HEK293T (cell line): ENCODE data around the gene FGF14.

ENCODE experiments used
- ARNT ChIP-seq: fragments of 450-650 bp; IDR thresholded peaks from 2 replicates; pipeline ENCODE4 v1.6.1; 2017; ENCODE audit warnings: mild to moderate bottlenecking
- CTBP1 ChIP-seq: fragments of 450-650 bp; IDR thresholded peaks from 2 replicates; pipeline ENCODE4 v1.6.1; 2016; ENCODE audit warnings: borderline replicate concordance
- ELF4 ChIP-seq: fragments of 450-650 bp; IDR thresholded peaks from 2 replicates; pipeline ENCODE4 v1.6.1; 2017; ENCODE audit warnings: antibody characterized with exemption
- FOXM1 ChIP-seq: fragments of 450-650 bp; IDR thresholded peaks from 2 replicates; pipeline ENCODE4 v1.6.1; 2017; ENCODE audit warnings: mild to moderate bottlenecking, borderline replicate concordance
- LEF1 ChIP-seq: fragments of 450-650 bp; IDR thresholded peaks from 2 replicates; pipeline ENCODE4 v1.6.1; 2017; ENCODE audit warnings: mild to moderate bottlenecking, borderline replicate concordance
- NFRKB ChIP-seq: fragments of 450-650 bp; IDR thresholded peaks from 2 replicates; pipeline ENCODE4 v1.6.1; 2016; ENCODE audit warnings: mild to moderate bottlenecking, moderate library complexity
- PKNOX1 ChIP-seq: fragments of 450-650 bp; IDR thresholded peaks from 2 replicates; pipeline ENCODE4 v1.6.1; 2016
- SP1 ChIP-seq: fragments of 450-650 bp; IDR thresholded peaks from 2 replicates; pipeline ENCODE4 v1.6.1; 2017
- TARDBP ChIP-seq: fragments of 450-650 bp; IDR thresholded peaks from 2 replicates; pipeline ENCODE4 v1.6.1; 2016

- no peak for TF ChIP-seq LEF1
- TF ChIP-seq ELF4: no peak
- TF ChIP-seq PKNOX1: no peak
- TF ChIP-seq FOXM1: no peak
- TF ChIP-seq SP1: no peak
- no peak for TF ChIP-seq NFRKB
- TF ChIP-seq ARNT: no peak
- no peak for TF ChIP-seq TARDBP
- TF ChIP-seq CTBP1: no peak
Measured at GRCh38 chr13:102138635-102139190, 263.1 kb downstream of the FGF14 start.
